Measurements from ENCODE around the gene MAP4K3.

DNA sequence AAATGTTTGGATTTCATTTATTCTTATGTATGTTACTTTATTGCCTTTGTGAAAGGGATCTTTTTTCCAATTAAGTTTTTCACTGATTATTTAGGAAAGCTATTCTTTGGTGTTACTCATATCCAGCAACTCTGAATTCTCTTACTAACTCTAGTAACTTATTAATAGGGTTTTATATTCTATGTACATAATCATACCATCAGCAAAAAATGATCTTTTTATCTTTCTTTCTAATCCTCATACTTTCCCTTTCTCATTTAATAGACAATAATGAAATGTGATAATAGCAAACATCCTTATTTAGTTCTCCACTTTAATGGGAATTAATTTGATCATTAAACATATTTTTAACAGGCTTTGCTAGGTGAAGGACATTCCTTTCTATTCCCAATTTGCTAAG lies 181.0 kb downstream of the MAP4K3 start:
- TF ChIP-seq, protein P1, sequence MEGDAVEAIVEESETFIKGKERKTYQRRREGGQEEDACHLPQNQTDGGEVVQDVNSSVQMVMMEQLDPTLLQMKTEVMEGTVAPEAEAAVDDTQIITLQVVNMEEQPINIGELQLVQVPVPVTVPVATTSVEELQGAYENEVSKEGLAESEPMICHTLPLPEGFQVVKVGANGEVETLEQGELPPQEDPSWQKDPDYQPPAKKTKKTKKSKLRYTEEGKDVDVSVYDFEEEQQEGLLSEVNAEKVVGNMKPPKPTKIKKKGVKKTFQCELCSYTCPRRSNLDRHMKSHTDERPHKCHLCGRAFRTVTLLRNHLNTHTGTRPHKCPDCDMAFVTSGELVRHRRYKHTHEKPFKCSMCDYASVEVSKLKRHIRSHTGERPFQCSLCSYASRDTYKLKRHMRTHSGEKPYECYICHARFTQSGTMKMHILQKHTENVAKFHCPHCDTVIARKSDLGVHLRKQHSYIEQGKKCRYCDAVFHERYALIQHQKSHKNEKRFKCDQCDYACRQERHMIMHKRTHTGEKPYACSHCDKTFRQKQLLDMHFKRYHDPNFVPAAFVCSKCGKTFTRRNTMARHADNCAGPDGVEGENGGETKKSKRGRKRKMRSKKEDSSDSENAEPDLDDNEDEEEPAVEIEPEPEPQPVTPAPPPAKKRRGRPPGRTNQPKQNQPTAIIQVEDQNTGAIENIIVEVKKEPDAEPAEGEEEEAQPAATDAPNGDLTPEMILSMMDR (IDR thresholded peaks at IDR 0.05), result no peak
- no peak for TF ChIP-seq POLR2A (IDR thresholded peaks at IDR 0.05)

Data from upper lobe of left lung (tissue), 4 donors.